Subcutaneous adipose tissue (tissue), 4 donors: ENCODE results near the gene FGF14. TPM values are rescaled to one million over a fixed set of nuclear protein-coding genes. Genes with fewer than 3 reads are reported as not detected.

Source experiments
- total RNA-seq, 4 donors: library from RNA; depleted of rRNA; stranded (reverse); fragments of >200 nt; gene quantifications; one replicate each; pipeline ENCODE4 v1.1.0, GENCODE V29; 2016
- TF ChIP-seq, protein P1 (sequence below): fragments of 450-650 bp; IDR thresholded peaks from one replicate; pipeline ENCODE4 v1.5.1; 2016; ENCODE audit warnings: low read depth, mild to moderate bottlenecking, control low read depth, antibody characterized with exemption, moderate library complexity

The FGF14 gene
- total RNA-seq, 4 donors from 2014 or later = 0.17 to 3.6 (median 0.93) TPM

DNA sequence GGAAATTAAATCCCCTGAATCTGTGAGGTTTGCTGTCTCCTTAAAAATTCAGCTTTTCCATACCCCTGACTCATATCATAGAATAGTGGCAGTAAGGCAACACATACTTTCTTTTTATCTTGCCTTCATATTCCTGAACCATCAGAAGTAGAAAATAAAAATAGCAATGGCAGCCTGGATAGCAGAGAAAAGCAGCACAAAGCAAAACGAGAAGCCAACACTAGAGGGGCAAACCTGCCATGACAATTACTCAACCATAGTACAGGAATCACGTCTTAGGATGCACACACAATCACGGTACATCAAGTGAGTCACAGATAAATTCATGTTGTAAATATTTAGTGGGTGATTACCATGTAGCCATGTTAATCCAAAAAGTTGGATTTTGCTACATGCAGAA, 606.4 kb downstream of the FGF14 start:
- TF ChIP-seq, protein P1, sequence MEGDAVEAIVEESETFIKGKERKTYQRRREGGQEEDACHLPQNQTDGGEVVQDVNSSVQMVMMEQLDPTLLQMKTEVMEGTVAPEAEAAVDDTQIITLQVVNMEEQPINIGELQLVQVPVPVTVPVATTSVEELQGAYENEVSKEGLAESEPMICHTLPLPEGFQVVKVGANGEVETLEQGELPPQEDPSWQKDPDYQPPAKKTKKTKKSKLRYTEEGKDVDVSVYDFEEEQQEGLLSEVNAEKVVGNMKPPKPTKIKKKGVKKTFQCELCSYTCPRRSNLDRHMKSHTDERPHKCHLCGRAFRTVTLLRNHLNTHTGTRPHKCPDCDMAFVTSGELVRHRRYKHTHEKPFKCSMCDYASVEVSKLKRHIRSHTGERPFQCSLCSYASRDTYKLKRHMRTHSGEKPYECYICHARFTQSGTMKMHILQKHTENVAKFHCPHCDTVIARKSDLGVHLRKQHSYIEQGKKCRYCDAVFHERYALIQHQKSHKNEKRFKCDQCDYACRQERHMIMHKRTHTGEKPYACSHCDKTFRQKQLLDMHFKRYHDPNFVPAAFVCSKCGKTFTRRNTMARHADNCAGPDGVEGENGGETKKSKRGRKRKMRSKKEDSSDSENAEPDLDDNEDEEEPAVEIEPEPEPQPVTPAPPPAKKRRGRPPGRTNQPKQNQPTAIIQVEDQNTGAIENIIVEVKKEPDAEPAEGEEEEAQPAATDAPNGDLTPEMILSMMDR = no peak

GRCh38 chr13:101795025-101795424, 606.8 kb downstream of the FGF14 start:
- TF ChIP-seq, protein P1 = no peak

DNA sequence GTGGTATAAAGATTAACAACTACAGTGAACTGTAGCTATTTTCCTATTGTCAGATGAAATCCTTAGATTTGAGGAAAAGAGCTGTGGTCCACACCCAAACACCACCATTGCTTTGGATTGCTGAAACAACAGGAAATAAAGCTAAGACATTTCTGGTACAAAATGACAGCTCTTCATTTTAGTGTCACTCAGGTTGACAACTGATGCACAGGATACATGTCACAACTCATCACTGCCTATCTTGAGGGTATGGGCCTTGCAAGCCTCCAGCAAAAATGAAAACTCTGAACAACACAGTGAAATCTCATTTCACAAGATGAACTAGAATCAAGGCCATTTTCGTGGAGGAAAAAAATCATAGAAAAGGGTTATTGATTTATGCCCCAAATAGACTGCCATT, 609.7 kb downstream of the FGF14 start:
- TF ChIP-seq, protein P1 = no peak

DNA sequence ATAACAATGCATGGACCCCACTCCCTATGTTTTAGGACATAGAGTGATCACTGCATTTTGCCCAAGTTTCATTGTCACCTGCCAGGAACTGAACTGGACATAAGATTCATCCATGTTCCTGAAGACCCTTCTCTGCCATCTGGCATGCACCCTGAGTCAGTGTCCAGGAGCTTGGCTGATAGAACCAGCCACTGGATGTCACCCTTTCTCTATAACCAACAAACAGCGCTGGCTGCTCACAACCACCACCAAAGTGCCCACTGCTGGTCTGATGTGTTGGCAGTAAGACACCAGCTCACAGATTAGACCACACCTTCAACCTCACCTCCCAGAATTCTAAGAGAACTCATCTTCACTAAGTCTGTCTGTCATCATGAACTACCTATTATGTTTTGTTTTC, 616.0 kb downstream of the FGF14 start:
- TF ChIP-seq, protein P1 = no peak

GRCh38 chr13:101784313-101784712, 617.5 kb downstream of the FGF14 start:
- TF ChIP-seq, protein P1 = no peak

DNA sequence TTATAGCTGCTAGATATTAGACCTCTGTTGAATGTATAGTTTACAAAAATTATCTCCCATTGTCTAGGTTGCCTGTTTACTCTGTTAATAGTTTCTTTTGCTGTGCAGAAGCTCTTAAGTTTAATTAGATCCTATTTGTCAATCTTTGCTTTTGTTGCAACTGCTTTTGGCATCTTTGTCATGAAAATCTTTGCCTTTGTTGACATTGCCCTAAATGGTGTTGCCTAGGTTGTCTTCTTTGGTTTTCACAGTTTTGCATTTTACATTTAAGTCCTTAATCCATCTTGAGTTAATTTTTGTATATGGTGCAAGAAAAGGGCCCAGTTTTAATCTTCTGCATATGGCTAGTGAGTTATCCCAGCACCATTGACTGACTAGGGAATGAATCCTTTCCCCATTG, 618.3 kb downstream of the FGF14 start:
- TF ChIP-seq, protein P1 = no peak

DNA sequence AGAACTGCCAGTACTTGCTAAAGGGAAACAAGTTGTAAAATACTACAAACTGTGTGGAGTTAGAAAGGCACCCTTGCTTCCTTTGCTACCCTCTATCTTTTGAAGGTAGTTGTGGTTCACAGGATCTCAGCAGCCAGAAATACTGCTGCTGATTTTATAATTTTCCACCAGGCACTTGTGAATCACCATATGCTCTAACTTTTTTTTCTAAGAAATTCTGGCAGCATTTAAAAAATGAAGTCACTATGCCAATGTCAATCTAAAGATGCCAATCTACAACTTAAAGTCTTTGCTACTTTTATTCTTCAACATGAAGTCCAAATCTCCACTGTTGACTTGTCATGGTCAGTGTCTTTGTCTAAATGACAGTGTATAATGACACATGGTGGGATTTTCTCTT, 621.6 kb downstream of the FGF14 start:
- TF ChIP-seq, protein P1 = no peak
